ENCODE measurements around the gene MAP4K1.

Gene MAP4K1

GRCh38 chr19:38543286-38543806, 74.4 kb downstream of the MAP4K1 start:
- no peak for DNase-seq

- no peak for DNase-seq
These were observed 75.7 kb downstream of the MAP4K1 start for GRCh38 chr19:38542040-38542439.

GRCh38 chr19:38539751-38540150, 78.0 kb downstream of the MAP4K1 start:
- DNase-seq, result no peak

- DNase-seq, result peak; percentile 61
These were observed 78.8 kb downstream of the MAP4K1 start for GRCh38 chr19:38538793-38539528.

- no peak for DNase-seq
These were observed 79.4 kb downstream of the MAP4K1 start for GRCh38 chr19:38538386-38538785.
